PC-9 (cell line): Measurements from ENCODE around the gene DOK3.

Experiments
- CTCF ChIP-seq: fragments of 200-600 bp; sonication (generic); conservative IDR thresholded peaks from 2 replicates; pipeline ENCODE4 v1.6.1; 2017; ENCODE audit warnings: mixed run types, antibody characterized with exemption, mild to moderate bottlenecking, moderate library complexity
- EZH2 ChIP-seq: fragments of 200-600 bp; sonication (generic); IDR thresholded peaks from 2 replicates; pipeline ENCODE4 v1.8.0; 2017; ENCODE audit warnings: antibody characterized with exemption, low read depth

GRCh38 chr5:177462021-177462670 lies 47.5 kb downstream of the DOK3 start:
- TF ChIP-seq CTCF (no peak), EZH2 (no peak)
